Endothelial cell of umbilical vein (primary cell): Measurements from ENCODE around the gene POLR3G. TPM values are rescaled to one million over a fixed set of nuclear protein-coding genes. Genes with fewer than 3 reads are reported as not detected.

ENCODE experiments used
- BruUV-seq: library from RNA; stranded (reverse); fragments of 400-500 nt; replicated peaks from 2 replicates; lab custom pipeline; 2021; lab: Mats Ljungman, UMichigan
- CTCF ChIA-PET: fragments of 300-600, 350-600 bp; sonication (Branson Sonifier 250); formaldehyde crosslinking; loops from one replicate; lab custom pipeline; 2021; ENCODE audit warnings: antibody characterized with exemption, inconsistent platforms; lab: Charles Lee
- POLR2A ChIA-PET: fragments of 300-600, 350-600 bp; sonication (Branson Sonifier 250); formaldehyde crosslinking; loops from one replicate; lab custom pipeline; 2021; ENCODE audit warnings: antibody characterized with exemption, inconsistent platforms; lab: Charles Lee
- DNase-seq: peaks from one replicate; pipeline ENCODE4 v3.0.0-alpha.2; 2011; ENCODE audit warnings: low read depth, low spot score
- FAIRE-seq: peaks from 2 replicates; lab custom pipeline; 2011; peaks lifted over from hg19 to GRCh38; lab: Jason Lieb, UNC
- H2AFZ ChIP-seq: 2 replicates; pipeline ENCODE4 v1.6.0; 2012; ENCODE audit warnings: low read depth, low read length, control low read depth, inconsistent platforms
- H3K27ac ChIP-seq: 2 replicates; pipeline ENCODE4 v1.5.1; 2011; ENCODE audit warnings: low read depth, mild to moderate bottlenecking, control low read depth, low read length, moderate library complexity; ENCODE audit not compliant: insufficient read depth
- H3K27me3 ChIP-seq, 2 experiments: 2 replicates each; pipeline versions ENCODE4 v1.6.0 to v1.6.1; 2011; ENCODE audit warnings: low read length in 2 of 2, mixed read lengths in 1 of 2; ENCODE audit not compliant: control insufficient read depth in 2 of 2, insufficient read depth in 2 of 2
- H3K36me3 ChIP-seq, 2 experiments: 2 replicates in 1 of 2; 3 replicates in 1 of 2; pipeline ENCODE4 v1.5.1; 2011; ENCODE audit warnings: low read length in 2 of 2, mild to moderate bottlenecking in 1 of 2, moderate library complexity in 1 of 2; ENCODE audit not compliant: control insufficient read depth in 2 of 2, insufficient read depth in 2 of 2; ENCODE audit errors: extremely low read depth in 1 of 2
- H3K4me1 ChIP-seq: 3 replicates; pipeline ENCODE4 v1.5.1; 2011; ENCODE audit warnings: mild to moderate bottlenecking, low read length; ENCODE audit not compliant: control insufficient read depth, insufficient read depth; ENCODE audit errors: extremely low read depth
- H3K4me2 ChIP-seq: 2 replicates; pipeline ENCODE4 v1.6.1; 2011; ENCODE audit warnings: low read length, control low read depth, mixed read lengths; ENCODE audit not compliant: insufficient read depth
- H3K4me3 ChIP-seq, 3 experiments: fragments of 200-600 bp in 1 of 3; sonication (generic), shearing (Covaris generic) in 1 of 3; replicated peaks in 1 of 3; 2 replicates each; pipeline ENCODE4 v1.5.1; 2011 to 2016; ENCODE audit warnings: control low read depth in 3 of 3, low read length in 3 of 3, mild to moderate bottlenecking in 2 of 3, inconsistent platforms in 1 of 3, low read depth in 1 of 3, moderate library complexity in 1 of 3; ENCODE audit not compliant: insufficient read depth in 1 of 3
- H3K79me2 ChIP-seq: 2 replicates; pipeline ENCODE4 v1.6.0; 2012; ENCODE audit warnings: low read length, inconsistent platforms; ENCODE audit not compliant: control insufficient read depth, insufficient read depth
- H3K9ac ChIP-seq: replicated peaks from 2 replicates; pipeline ENCODE3; 2011; ENCODE audit warnings: low read length, control low read depth; ENCODE audit not compliant: insufficient read depth; ENCODE audit errors: extremely low read depth
- H3K9me1 ChIP-seq: replicated peaks from 3 replicates; pipeline ENCODE4 v1.6.0; 2011; ENCODE audit warnings: mild to moderate bottlenecking, low read length; ENCODE audit not compliant: control insufficient read depth, insufficient read depth; ENCODE audit errors: extremely low read depth
- H3K9me3 ChIP-seq: replicated peaks from 2 replicates; pipeline ENCODE4 v1.5.1; 2012; ENCODE audit warnings: low read length, inconsistent platforms; ENCODE audit not compliant: control insufficient read depth, insufficient read depth
- H4K20me1 ChIP-seq: replicated peaks from 2 replicates; pipeline ENCODE3; 2011; ENCODE audit warnings: mild to moderate bottlenecking, low read length; ENCODE audit not compliant: control insufficient read depth, insufficient read depth; ENCODE audit errors: extremely low read depth
- EZH2 ChIP-seq: IDR thresholded peaks from 2 replicates; pipeline ENCODE4 v1.6.1; 2012; ENCODE audit warnings: borderline replicate concordance, low read depth, mild to moderate bottlenecking, moderate library complexity, low read length, inconsistent platforms; ENCODE audit not compliant: severe bottlenecking
- FOS ChIP-seq: IDR thresholded peaks from 2 replicates; pipeline ENCODE4 v1.6.1; 2011; ENCODE audit warnings: mild to moderate bottlenecking, low read length, moderate library complexity, borderline replicate concordance; ENCODE audit not compliant: insufficient read depth
- JUN ChIP-seq: IDR thresholded peaks from 2 replicates; pipeline ENCODE4 v1.6.1; 2011; ENCODE audit warnings: borderline replicate concordance, low read depth; ENCODE audit not compliant: insufficient read length, insufficient read depth
- MYC ChIP-seq: IDR thresholded peaks from one replicate; pipeline ENCODE4 v1.6.1; 2011; ENCODE audit warnings: mild to moderate bottlenecking, low read depth, low read length
- POLR2A ChIP-seq: IDR thresholded peaks from 2 replicates; pipeline ENCODE4 v1.6.1; 2012; ENCODE audit warnings: low read depth, mild to moderate bottlenecking, control low read depth, low read length
- POLR2AphosphoS5 ChIP-seq: IDR thresholded peaks from 2 replicates; pipeline ENCODE4 v1.6.1; 2012; ENCODE audit warnings: low read depth, mild to moderate bottlenecking, control low read depth, low read length, moderate library complexity; ENCODE audit not compliant: insufficient read depth
- dilution Hi-C: fragments of 300-500 bp; cut with MboI; formaldehyde crosslinking; loops from one replicate; pipeline ENCODE4 v1.15.0; 2019; ENCODE audit warnings: low sequenced_read_pairs; ENCODE audit not compliant: extremely low pct_ligation_motif_present
- intact Hi-C: fragments of 100-400 bp; cut with micrococcal nuclease; formaldehyde crosslinking; loops from one replicate; pipeline ENCODE4 v1.10.0; 2022
- polyA plus RNA-seq, 4 experiments: library from polyadenylated mRNA; depleted of rRNA in 3 of 4; stranded (reverse) in 3 of 4; unstranded in 1 of 4; fragments of >200 nt; gene quantifications; 2 replicates each; pipeline versions ENCODE4 v1.2.1 to v1.2.3, GENCODE V29; 2011 to 2012; ENCODE audit warnings: missing spikeins in 1 of 4
- total RNA-seq: library from RNA; stranded (reverse); gene quantifications from 2 replicates; pipeline ENCODE4 v1.2.3, GENCODE V29; 2021
- TF ChIP-seq, protein P1 (sequence below): IDR thresholded peaks from 2 replicates; pipeline ENCODE4 v1.6.1; 2011; ENCODE audit not compliant: insufficient read depth, insufficient read length

POLR3G gene
- total and polyA plus RNA-seq, 2 donors (not counting 3 experiments of a cell fraction or from before 2014, with no cell fraction given): 15.0 to 15.7 TPM

GRCh38 chr5:90561766-90562165 lies 87.1 kb downstream of the POLR3G start:
- Histone ChIP-seq H3K27ac (no peak overlapping the region), H3K36me3 (no peaks in the 10 kb centered on the region), H3K27me3 (peaks cover 30 to 59% of the 10 kb centered on the region in 2 experiments), H3K9ac (no peak overlapping the region), H4K20me1 (no peaks in the 10 kb centered on the region), H3K4me1 (no peaks in the 10 kb centered on the region), H3K4me3 (no peak overlapping the region), H3K9me3 (no peaks in the 10 kb centered on the region), H2AFZ (no peak overlapping the region), H3K9me1 (no peaks in the 10 kb centered on the region), H3K79me2 (no peaks in the 10 kb centered on the region), H3K4me2 (no peak overlapping the region)
- POLR2A ChIA-PET: no interaction called here
- no peak for FAIRE-seq
- TF ChIP-seq POLR2AphosphoS5 (no peak), EZH2 (no peak), JUN (no peak), FOS (no peak), MYC (no peak), POLR2A (no peak)
- TF ChIP-seq, protein P1, sequence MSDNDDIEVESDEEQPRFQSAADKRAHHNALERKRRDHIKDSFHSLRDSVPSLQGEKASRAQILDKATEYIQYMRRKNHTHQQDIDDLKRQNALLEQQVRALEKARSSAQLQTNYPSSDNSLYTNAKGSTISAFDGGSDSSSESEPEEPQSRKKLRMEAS: no peak
- no TSS peak for BruUV-seq
- CTCF ChIA-PET: no interaction called here
- DNase-seq: no peak
- intact Hi-C loops: no loop called here
- dilution Hi-C loops: no loop called here

- intact Hi-C loops: no loop called here
- Histone ChIP-seq H3K79me2 (no peaks in the 10 kb centered on the region), H3K4me3 (no peak overlapping the region), H3K9me3 (no peaks in the 10 kb centered on the region), H2AFZ (no peak overlapping the region), H3K4me2 (no peak overlapping the region), H3K36me3 (no peaks in the 10 kb centered on the region), H3K27ac (no peak overlapping the region), H3K9ac (no peak overlapping the region), H3K9me1 (no peaks in the 10 kb centered on the region), H3K27me3 (peaks cover 25 to 53% of the 10 kb centered on the region in 2 experiments), H3K4me1 (no peaks in the 10 kb centered on the region), H4K20me1 (no peaks in the 10 kb centered on the region)
- TF ChIP-seq FOS: no peak
- no peak for TF ChIP-seq JUN
- TF ChIP-seq, protein P1: no peak
- FAIRE-seq: no peak
- ChIA-PET CTCF (interaction anchor here (1.4 kb wide), 1 partner anchor 123 kb away, joined by 3 read pairs; no protein-coding TSS in a partner anchor), POLR2A (no interaction called here)
- dilution Hi-C loops: no loop called here
- DNase-seq: no peak
- no TSS peak for BruUV-seq
Observed at GRCh38 chr5:90562341-90562740, 87.7 kb downstream of the POLR3G start.
